COLO829 (cell line): ENCODE data around the gene TSPAN19.

Experiments used
- DNase-seq: peaks from one replicate; pipeline ENCODE4 v3.0.0; 2012; ENCODE audit warnings: low spot score

The TSPAN19 gene

DNA sequence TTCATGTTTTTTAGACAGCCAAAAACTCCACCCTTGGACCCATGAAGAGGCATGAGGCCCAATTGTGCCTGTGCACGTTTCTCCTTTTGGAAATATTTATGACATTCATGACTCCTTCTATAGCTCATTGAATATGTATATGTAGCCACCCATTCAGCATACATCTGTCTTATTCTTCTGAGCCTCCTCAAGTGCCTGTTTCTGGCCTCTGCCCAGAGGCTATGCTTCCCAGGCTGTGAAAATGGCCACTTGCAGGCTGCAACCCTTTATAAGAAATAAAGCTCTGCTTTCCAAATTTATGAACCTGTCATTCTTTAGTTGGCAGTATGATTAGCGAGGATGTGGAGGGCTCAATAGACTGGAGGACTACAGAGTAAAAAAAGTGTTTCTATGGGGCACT, 35.3 kb downstream of the TSPAN19 start:
- no peak for DNase-seq

DNA sequence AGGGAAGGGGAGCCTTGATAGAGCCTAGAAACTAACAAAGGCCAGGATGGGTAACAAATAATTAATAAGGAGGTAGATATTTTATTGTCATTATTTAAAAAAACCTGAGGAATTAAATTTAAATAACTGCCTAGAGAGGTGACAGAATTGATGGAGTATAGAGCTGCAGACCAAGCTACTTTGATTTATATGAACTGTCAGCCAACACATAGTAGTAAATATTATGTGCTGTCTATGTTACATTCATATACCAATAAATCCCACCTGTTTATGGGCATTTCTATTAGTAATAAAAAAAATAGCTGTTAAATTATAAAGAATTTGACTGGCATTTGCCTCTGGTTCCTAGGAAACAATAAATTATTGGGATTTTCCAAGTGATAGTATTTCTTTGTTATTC, 37.7 kb downstream of the TSPAN19 start:
- no peak for DNase-seq

DNA sequence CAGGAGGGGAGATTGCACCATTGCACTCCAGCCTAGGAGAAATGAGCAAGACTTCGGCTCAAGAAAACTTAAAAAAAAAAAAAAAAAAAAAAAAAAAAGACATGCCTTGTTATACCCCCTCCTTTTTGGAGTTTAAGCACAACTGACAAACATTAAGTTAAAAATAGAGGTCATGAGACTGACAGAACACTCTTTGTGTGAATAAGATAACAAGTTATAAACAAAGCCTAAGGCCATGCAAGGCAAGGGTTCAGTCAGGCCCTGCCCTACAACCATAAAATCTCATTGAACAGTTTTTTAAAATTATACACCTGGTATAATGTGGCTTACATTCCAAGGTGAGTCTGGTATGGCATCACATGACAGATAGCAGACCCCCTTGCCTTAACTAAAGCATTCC, 39.3 kb downstream of the TSPAN19 start:
- peak; percentile 28 for DNase-seq

DNA sequence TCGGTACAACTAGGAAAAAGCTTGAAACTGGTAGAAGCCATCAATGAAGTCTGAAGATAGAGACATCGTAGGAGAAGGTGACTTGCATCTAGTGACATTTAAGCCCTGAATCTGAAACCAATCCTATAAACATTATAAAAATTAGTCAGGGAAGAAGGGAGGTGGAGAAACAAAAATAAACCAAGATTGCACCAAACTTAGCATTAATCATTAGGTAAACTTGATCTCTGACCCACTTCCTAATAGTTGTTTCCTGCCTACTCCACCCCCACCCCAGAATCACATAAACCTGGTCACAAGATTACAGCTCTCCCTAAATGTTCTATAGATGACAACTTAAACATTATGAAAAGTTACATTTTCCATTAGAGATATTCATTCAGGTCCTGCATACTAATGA, 40.4 kb downstream of the TSPAN19 start:
- DNase-seq: no peak

DNA sequence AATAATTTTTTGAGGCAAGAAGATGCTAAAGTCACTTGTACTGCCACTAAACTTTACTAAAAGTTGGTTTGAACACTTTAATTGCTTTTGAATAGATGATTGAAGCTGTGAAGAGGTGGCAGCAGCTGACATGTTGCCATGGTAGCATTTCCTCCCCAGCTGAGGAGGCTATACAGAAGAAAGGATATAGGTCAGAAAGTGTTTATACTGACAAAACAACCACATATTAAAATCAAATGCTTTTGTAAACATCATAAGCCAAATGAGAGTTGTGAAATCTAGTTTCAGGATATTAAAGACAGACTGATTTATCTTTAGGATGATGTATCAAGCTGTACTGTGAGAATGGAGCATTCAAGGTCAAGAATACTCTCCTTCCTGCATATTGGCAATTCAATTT, 41.7 kb downstream of the TSPAN19 start:
- DNase-seq: no peak

DNA sequence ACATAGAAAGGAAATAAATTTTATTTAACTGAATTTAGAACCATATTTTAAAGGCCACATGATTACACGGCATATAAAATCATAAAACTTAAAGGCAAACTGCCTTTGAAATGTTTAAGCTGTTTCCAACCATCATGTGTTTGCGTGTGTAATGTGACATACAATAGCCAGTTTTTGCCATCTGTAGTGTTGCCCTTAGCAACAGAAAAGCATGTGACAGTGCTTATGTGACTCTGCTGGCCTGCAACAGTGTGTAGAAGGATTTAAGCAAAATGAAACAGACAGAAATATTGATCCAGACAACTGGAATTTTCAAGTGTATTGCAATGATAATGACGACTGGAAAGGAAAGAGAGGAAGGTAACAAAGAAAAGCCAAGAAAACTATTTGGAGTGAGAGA, 49.5 kb downstream of the TSPAN19 start:
- DNase-seq: peak; percentile 82

DNA sequence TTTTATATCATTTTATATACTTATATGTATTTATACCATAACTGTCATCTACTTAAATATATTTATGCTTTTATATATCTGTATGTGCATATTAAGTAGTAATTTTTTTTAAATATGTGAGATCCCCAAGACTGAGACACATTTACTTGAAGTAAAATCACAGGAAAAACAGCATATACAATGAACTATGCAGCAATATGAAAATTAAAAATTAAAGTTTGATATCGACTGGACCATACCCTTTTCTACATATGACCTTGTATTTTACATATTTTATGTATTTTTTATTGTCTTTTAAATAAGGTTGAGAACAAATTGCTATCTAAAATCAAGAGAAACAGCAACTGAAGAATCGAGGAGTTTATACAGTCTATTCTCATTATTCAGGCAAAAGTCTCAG, 50.0 kb downstream of the TSPAN19 start:
- DNase-seq: no peak

DNA sequence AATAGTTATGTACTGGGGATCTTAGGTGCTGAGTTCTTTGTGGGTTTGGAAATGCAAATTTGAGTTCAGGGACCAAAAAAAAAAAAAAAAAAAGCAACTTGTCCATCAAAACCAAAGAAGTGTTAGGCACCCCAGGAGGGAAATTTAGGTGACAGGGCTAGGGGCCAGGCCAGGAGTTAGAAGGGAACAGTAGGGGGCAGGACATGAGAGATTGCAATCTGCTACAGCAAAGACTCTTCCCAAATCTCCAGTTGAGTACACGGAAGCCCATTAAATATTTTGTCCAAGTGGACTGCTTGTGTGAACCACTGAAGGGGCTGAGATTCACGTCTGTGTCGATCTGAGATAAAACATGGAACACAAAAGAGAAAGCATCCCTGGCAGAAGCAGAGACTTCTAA, 52.8 kb downstream of the TSPAN19 start:
- DNase-seq: no peak

DNA sequence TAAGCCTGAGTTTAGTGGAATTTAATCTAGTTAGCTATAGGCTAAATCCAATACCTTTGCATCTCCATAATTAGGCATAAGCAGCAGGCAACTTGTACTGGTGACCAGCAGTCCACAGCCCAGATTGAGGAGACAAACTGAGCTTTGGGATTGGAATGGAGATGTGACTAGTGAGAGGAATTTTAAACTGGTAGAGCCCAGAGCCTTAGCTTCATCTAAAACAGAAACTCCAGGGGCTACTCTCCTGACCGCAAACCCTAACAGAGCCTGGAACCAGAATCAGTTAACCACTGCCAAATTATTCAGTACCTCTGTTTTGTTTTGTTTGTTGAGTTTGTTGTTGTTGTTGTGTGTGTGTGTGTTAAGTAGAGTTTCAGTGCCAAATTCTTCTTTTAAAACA, 53.2 kb downstream of the TSPAN19 start:
- DNase-seq: no peak

DNA sequence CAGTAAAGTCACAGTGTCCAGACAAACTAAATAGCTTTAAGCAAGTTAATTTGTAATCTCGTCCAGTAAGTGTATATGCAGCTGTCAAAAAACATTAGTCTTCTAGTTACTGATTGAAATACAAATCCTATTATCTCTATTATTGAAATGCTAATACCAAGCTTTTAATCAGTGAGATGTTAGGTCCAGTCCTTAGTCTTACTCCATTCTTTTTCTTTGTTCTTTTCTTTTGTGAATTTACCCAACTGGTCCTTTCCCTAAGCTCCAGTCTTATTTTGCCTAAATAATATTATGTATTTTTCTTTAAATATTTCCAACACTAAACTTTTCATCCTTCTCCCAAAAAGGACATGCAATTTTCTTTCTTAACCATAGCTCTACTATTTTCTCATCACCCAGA, 57.2 kb downstream of the TSPAN19 start:
- DNase-seq: no peak

DNA sequence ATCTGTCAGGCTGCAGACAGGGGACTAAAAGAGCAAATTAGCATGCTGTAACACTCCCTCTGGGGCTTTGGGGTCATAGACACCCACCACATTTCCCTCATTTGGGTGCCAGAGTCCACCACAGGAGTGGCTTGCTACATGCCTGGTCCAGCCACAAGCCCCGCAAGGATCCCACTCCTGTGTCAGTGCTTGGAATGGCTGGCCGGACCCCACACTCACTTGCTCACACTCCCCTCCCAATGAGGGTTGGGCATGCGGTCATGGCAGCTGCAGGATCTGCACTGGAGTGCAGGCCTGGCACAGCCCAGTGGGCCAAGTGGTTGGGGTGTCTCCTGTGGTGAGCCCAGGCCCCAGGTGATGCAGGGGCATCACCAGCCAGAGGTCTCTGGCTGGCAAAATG, 59.9 kb downstream of the TSPAN19 start:
- no peak for DNase-seq

DNA sequence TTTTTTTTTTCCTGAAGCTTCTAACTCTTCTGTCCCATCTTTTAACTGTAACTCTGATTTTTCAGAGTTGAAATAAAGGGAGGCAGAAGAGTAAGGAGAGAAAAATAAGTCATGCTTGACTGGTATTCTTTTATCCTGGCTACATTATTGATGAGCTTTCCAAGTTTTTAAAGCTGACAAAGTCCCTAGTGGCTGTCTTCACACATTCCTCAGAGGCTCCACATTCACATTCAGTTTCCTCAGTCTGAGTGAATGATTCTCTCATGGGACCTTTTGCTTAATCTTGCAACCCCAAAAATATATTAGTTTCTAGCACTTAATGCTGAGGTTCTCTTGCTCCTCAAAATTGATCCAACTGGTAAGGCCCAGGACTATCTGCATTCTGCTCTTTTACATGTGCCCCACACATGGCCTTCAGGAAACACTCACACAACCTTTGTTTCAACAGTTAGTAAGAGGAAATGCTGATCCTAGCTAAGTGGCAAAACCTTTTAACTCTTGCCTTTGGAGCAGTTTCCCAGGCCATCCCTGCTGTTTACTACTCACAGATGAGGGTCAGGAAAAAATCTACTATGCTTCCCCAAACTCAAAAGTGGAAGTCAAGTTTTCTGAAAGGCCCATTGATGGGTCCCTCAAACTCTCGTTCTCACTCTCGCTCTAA, 61.8 kb downstream of the TSPAN19 start:
- no peak for DNase-seq

DNA sequence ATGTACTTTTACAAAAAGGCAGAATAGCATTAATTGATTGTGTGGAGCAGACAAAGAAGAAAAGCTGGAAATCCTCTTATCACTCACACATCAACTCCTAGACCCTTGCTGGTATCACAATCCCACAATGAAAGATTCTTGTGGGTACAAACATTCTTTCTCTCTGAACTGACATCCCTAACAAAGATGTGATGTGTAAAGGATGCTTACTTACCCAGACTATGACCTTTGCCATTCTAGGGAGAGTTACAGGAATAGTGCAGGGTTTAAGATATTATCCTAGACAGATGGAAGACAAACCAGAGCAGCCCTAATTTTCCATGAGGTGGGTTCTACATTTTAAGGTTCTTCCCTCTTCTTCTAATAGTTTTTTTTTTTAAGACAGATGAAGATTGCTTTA, 63.1 kb downstream of the TSPAN19 start:
- DNase-seq: no peak

DNA sequence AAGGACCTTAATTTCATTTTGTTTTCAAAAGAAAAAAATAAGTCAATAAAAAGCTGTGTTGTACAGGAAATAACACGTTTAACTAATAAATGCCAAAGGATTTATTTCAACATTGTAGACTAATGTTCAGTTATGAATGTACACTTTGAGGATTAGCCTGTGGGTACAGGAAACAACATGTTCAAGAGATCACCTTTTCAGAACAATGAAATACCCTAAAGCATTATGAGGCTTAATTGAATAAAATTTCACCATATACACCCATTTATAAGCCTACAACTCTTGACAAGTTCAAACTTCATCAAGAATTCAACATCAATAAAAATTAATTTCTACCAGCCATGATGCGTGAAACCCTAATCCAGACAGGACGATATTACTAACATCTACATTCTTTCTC, 66.9 kb downstream of the TSPAN19 start:
- no peak for DNase-seq
